HepG2 (cell line): ENCODE results near the gene HCRT. TPM values are rescaled to one million over a fixed set of nuclear protein-coding genes. Genes with fewer than 3 reads are reported as not detected.
A peak's percentile ranks its signal among the peaks of the same experiment; 100 is the strongest.

ENCODE experiments used
- ATF4 ChIP-seq, 2 experiments: fragments of 450-650 bp in 1 of 2; sonication (generic) in 1 of 2; formaldehyde crosslinking; IDR thresholded peaks; 2 replicates each; pipeline versions ENCODE4 v1.5.0 to v1.8.0; 2020 to 2022; ENCODE audit warnings: mild to moderate bottlenecking in 1 of 2, missing genetic modification reagents in 1 of 2
- CENPX ChIP-seq: sonication (generic); formaldehyde crosslinking; IDR thresholded peaks from 2 replicates; pipeline ENCODE4 v1.9.0; 2021; ENCODE audit warnings: mild to moderate bottlenecking, missing genetic modification reagents, moderate library complexity
- DRAP1 ChIP-seq: IDR thresholded peaks from 2 replicates; pipeline ENCODE4 v1.6.1; 2016; ENCODE audit warnings: missing genetic modification reagents, missing compliant biosample characterization
- GLI4 ChIP-seq: sonication (generic); formaldehyde crosslinking; IDR thresholded peaks from 2 replicates; pipeline ENCODE4 v1.5.1; 2020; ENCODE audit warnings: missing genetic modification reagents, mild to moderate bottlenecking, moderate library complexity, borderline replicate concordance
- MAFK ChIP-seq, 2 experiments: IDR thresholded peaks in 1 of 2; conservative IDR thresholded peaks in 1 of 2; 2 replicates each; pipeline ENCODE4 v1.6.1; 2011; ENCODE audit warnings: improper control_type of control experiment in 2 of 2, low read length in 2 of 2
- SKIL ChIP-seq: sonication (generic); formaldehyde crosslinking; IDR thresholded peaks from 2 replicates; pipeline ENCODE4 v1.8.0; 2022; ENCODE audit warnings: missing genetic modification reagents, mild to moderate bottlenecking, moderate library complexity, borderline replicate concordance
- ZNF329 ChIP-seq: sonication (generic); formaldehyde crosslinking; IDR thresholded peaks from 2 replicates; pipeline ENCODE4 v1.9.0; 2021; ENCODE audit warnings: low read depth, mild to moderate bottlenecking, missing genetic modification reagents
- ZNF513 ChIP-seq: sonication (generic); formaldehyde crosslinking; conservative IDR thresholded peaks from 2 replicates; pipeline ENCODE4 v1.5.0; 2020; ENCODE audit warnings: missing genetic modification reagents
- ZNF564 ChIP-seq: sonication (generic); formaldehyde crosslinking; IDR thresholded peaks from 2 replicates; pipeline ENCODE4 v1.8.1; 2023; ENCODE audit warnings: mild to moderate bottlenecking, missing genetic modification reagents
- ZNF644 ChIP-seq: IDR thresholded peaks from 2 replicates; pipeline ENCODE4 v1.6.1; 2016; ENCODE audit warnings: low read depth
- ZNF720 ChIP-seq: sonication (generic); formaldehyde crosslinking; IDR thresholded peaks from 2 replicates; pipeline ENCODE4 v1.4.0; 2020; ENCODE audit warnings: missing genetic modification reagents
- polyA plus RNA-seq, 8 experiments: library from polyadenylated mRNA; depleted of rRNA in 3 of 8; stranded (reverse) in 7 of 8; unstranded in 1 of 8; fragments of >200 nt; fragmentation: Illumina TruSeq in 4 of 8; extraction: Trizol in 4 of 8; gene quantifications; 2 replicates each; pipeline versions ENCODE4 v1.2.1 to v1.2.3, GENCODE V29; 2011 to 2016; ENCODE audit warnings: low read depth in 4 of 8, missing spikeins in 1 of 8, mixed read lengths in 1 of 8; ENCODE audit not compliant: insufficient read depth in 1 of 8
- total RNA-seq, 5 experiments: library from RNA; depleted of rRNA; stranded (reverse); fragments of >200 nt; fragmentation: Illumina TruSeq; extraction: Trizol; gene quantifications; 2 replicates each; pipeline ENCODE4 v1.2.3, GENCODE V29; 2016; ENCODE audit warnings: low read depth in 1 of 5
- TF ChIP-seq, protein P1 (sequence below): IDR thresholded peaks from 2 replicates; pipeline ENCODE4 v1.6.1; 2012; ENCODE audit warnings: low read depth, low read length, improper control_type of control experiment
- TF ChIP-seq, protein P2 (sequence below): sonication (generic); formaldehyde crosslinking; IDR thresholded peaks from 2 replicates; pipeline ENCODE4 v1.4.0; 2020; ENCODE audit warnings: missing genetic modification reagents, mild to moderate bottlenecking, borderline replicate concordance
- TF ChIP-seq, protein P3 (sequence below): sonication (generic); formaldehyde crosslinking; IDR thresholded peaks from 2 replicates; pipeline ENCODE4 v1.5.0; 2020; ENCODE audit warnings: missing genetic modification reagents
- TF ChIP-seq, protein P4 (sequence below): sonication (generic); formaldehyde crosslinking; IDR thresholded peaks from 2 replicates; pipeline ENCODE4 v1.4.0; 2020; ENCODE audit warnings: mild to moderate bottlenecking, missing genetic modification reagents

The HCRT gene
- total and polyA plus RNA-seq, 2 of the 13 experiments (the other 11 are each of a cell fraction or from before 2014, with no cell fraction given) = not detected

GRCh38 chr17:42179911-42180410 is 5.3 kb downstream of the HCRT start (continued):
- TF ChIP-seq, protein P1, sequence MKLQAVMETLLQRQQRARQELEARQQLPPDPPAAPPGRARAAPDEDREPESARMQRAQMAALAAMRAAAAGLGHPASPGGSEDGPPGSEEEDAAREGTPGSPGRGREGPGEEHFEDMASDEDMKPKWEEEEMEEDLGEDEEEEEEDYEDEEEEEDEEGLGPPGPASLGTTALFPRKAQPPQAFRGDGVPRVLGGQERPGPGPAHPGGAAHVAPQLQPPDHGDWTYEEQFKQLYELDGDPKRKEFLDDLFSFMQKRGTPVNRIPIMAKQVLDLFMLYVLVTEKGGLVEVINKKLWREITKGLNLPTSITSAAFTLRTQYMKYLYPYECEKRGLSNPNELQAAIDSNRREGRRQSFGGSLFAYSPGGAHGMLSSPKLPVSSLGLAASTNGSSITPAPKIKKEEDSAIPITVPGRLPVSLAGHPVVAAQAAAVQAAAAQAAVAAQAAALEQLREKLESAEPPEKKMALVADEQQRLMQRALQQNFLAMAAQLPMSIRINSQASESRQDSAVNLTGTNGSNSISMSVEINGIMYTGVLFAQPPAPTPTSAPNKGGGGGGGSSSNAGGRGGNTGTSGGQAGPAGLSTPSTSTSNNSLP = no peak
- TF ChIP-seq MAFK (conservative IDR thresholded peaks at IDR 0.05 in 1 of 2, IDR thresholded peaks at IDR 0.05 in 1 of 2; ENCODE audit: low read length in 2 of 2) (no peak), ZNF644 (CRISPR knock-in tag) (peak; percentile 82), DRAP1 (CRISPR knock-in tag) (peak; percentile 57; the same call in 1 of the 2 replicates), ZNF329 (CRISPR knock-in tag) (peak; percentile 73; the same call in 1 of the 2 replicates), CENPX (CRISPR knock-in tag) (no peak), ATF4 (CRISPR knock-in tag; IDR thresholded peaks at IDR 0.05) (no peak), GLI4 (CRISPR knock-in tag) (peak; percentile 81; the same call in 1 of the 2 replicates), ZNF720 (CRISPR knock-in tag) (peak; percentile 92; the same call in 1 of the 2 replicates), ZNF513 (CRISPR knock-in tag) (no peak), ZNF564 (CRISPR knock-in tag) (peak; percentile 87), SKIL (CRISPR knock-in tag) (no peak; the same call in 1 of the 2 replicates)
- TF ChIP-seq, protein P2, sequence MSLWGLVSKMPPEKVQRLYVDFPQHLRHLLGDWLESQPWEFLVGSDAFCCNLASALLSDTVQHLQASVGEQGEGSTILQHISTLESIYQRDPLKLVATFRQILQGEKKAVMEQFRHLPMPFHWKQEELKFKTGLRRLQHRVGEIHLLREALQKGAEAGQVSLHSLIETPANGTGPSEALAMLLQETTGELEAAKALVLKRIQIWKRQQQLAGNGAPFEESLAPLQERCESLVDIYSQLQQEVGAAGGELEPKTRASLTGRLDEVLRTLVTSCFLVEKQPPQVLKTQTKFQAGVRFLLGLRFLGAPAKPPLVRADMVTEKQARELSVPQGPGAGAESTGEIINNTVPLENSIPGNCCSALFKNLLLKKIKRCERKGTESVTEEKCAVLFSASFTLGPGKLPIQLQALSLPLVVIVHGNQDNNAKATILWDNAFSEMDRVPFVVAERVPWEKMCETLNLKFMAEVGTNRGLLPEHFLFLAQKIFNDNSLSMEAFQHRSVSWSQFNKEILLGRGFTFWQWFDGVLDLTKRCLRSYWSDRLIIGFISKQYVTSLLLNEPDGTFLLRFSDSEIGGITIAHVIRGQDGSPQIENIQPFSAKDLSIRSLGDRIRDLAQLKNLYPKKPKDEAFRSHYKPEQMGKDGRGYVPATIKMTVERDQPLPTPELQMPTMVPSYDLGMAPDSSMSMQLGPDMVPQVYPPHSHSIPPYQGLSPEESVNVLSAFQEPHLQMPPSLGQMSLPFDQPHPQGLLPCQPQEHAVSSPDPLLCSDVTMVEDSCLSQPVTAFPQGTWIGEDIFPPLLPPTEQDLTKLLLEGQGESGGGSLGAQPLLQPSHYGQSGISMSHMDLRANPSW (CRISPR knock-in tag) = no peak
- TF ChIP-seq, protein P3, sequence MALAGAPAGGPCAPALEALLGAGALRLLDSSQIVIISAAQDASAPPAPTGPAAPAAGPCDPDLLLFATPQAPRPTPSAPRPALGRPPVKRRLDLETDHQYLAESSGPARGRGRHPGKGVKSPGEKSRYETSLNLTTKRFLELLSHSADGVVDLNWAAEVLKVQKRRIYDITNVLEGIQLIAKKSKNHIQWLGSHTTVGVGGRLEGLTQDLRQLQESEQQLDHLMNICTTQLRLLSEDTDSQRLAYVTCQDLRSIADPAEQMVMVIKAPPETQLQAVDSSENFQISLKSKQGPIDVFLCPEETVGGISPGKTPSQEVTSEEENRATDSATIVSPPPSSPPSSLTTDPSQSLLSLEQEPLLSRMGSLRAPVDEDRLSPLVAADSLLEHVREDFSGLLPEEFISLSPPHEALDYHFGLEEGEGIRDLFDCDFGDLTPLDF (CRISPR knock-in tag) = 0 out of 2 replicates have a peak, but pooled peaks have one; percentile 75
- TF ChIP-seq, protein P4, sequence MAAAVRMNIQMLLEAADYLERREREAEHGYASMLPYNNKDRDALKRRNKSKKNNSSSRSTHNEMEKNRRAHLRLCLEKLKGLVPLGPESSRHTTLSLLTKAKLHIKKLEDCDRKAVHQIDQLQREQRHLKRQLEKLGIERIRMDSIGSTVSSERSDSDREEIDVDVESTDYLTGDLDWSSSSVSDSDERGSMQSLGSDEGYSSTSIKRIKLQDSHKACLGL = peak; percentile 37; the same call in 1 of the 2 replicates
